Activated T-cell treated with anti-CD3 and anti-CD28 coated beads for 48 hours (primary cell): ENCODE measurements around the gene TIMP2.

Experiments used
- DNase-seq: peaks from one replicate; pipeline ENCODE4 v3.0.0-alpha.2; 2020; ENCODE audit warnings: low read depth

The TIMP2 gene

DNA sequence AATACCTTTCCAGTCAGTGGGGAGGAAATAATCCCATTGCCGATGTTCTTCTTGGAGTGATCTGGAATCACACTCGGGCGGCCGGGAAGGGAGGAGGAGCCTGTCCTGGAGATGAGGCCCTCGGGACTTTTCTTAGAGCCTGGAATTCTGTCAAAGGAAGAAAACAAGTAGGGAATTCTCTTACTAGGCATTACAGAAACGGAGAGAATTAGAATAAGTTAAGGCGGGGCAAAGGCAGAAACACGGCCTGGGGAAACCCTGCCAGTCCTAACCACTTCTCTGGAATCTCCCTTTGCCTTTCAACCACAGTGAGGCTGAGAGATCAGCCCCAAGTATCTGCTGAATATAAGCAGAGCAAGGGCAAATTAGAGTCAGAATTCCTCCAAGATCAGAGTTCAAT lies 112.3 kb downstream of the TIMP2 start:
- DNase-seq, result no peak

DNA sequence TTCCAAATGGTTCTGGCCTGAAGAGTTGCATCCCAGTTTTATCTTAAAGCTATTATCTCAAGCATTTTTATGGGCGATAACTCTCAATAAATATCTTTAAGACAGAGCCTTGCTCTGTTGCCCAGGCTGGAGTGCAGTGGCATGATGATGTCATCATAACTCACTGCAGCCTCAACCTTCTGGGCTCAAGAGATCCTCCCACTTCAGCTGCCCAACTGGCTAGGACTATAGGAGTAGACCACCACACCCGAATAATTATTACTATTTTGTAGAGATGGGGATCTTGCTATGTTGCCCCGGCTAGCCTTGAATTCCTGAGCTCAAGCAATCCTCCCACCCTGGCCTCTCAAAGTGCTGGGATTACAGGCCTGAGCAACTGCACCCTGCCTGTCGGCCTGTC lies 117.0 kb downstream of the TIMP2 start:
- DNase-seq, result no peak

GRCh38 chr17:78806451-78806850 lies 118.7 kb downstream of the TIMP2 start:
- no peak for DNase-seq

DNA sequence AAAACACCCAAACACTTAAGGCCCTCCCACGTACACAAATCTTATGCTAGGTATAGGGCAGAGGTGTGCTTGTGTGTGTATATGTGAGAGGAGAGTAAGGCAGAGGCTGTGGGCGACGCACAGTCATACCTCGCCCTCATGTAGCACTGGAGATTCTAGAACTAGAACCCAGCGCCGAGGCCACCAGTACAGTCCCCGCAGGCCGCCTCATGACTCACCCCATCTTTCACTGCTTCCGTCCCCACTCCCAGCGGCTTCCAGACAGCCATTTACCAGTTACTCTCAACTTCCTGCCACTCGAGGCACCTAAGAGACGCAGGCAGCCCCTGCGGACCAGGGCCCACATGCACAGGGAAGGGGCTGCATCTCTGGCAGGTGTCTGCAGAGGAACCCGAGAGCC lies 119.9 kb downstream of the TIMP2 start:
- DNase-seq, result peak; percentile 50

DNA sequence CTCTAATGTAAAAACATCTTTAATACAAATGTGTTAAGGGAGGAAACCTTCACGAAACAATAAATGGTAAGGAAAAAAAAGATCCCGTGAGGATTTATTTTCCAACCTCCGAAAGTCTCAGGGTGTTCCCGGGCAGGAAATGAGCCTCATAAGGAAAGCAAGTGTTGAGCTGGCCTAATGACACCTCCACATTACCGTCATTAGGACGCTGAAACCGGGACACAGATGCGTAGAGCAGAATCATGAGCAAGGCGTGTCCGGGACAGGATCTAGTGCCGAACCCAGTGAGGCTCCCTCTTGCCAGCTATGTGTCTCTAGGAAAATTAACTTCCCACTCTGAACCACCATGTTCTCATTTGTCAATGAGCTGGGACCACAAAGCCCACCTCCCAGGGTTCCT lies 120.4 kb downstream of the TIMP2 start:
- no peak for DNase-seq

DNA sequence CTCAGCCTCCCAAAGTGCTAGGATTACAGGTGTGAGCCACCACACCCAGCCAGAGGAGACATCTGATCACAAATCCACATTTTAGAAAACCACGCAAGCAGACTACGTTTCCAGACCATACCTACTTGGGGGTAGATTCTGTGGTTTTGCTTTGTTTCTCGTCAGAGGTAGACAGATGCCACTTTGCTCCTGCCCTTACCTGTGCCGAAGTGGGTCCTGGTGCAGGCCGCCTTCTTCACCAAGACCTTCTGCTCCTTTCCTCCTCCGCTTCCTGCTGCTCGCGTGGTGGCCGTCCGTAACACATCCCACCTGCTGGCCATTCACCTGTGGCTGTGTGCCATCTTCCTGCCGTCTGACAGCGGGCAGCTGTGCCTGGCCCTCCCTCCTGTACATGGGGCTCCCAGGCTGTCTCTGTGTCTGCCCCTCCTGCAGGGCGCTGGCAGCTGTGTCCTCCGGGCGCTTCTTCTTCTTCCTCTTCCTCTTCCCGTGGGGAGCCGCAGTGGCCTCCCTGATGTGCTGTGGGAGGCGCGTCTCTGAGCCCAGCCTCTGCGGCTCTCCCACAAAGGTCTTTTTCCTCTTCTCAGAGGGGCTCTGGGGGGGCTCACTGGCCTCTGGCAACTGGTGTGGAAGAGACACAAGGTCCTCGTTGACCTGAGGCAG lies 121.9 kb downstream of the TIMP2 start:
- no peak for DNase-seq
